ENCODE data around the gene PLPPR1.

PLPPR1 gene

DNA sequence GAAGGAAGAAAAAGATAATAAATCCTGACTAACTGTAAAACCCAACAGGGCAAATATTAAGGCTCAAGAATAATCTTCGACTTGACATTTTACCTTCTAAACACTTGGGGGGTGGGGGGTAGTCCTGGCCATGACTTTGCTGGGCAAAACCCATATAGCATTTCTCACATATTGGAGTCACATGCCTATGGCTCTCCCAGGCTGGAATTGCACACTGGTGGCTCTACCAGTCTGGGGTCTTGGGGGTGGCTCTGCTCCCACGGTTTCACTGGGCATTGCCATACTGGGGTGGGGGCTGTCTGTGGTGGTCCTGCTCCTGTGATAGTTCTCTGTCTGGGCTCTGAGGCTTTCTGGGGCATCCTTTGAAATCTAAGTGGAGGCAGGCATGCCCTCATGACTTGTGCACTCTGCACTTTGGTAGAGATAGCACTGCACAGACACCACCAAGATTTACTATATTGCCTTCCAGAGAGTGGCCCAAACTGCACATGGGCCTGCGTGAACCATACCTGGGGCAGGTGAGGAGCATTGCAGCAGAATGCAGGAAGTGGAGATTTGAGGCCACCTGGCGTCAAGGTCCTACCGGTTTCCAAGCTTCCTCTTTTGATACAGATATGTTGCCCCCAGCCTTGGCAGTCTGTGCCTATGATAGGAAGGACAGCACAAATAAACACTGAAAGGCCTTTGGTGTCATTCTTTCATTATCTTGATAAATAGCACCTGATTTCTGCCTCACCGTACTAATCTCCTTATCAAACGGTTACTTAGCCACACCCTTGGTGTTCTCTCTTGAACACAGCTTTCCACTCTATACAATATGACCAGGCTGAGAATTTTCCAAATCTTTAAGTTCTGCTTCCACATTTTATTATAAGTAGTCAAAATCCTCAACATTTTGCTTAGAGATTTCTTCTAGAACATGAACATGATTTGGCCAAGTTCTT lies 326.5 kb downstream of the PLPPR1 start:
- DNase-seq, result no peak

DNA sequence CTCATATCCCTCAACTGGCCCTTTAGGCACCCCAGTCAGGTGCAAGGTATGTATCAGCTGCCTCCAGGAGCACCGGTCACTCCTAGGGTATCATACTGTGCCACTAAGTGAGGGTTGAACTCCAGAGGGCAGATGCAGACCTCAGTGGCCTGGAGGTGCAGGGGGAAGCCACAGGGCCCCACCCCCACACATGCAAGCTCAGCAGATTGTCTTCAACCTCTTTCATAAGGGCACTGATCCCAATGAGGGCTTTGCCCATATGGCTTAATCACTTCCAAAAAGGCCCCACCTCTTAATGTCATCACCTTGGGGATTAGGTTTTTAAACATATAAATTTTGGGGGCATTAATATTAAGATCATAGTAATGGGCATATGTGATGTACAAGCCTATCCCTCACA lies 328.1 kb downstream of the PLPPR1 start:
- no peak for DNase-seq

DNA sequence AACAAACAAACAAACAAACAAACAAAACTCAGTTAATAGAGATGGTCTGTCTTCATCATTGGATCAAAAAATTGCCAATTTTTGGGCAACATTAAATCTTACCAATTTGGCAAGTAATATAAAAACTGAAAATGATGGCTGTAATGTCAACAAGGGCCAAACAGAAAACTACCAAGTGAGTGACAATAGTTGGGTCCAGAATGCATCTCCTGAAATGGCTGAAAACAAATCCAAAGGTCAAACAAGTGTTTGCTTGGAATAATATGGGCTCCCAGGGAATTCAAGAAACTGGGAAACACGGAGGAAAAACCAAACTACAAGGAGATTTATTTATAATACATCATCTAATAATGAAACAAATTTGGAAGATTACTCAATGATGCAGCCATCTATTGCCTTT lies 331.2 kb downstream of the PLPPR1 start:
- no peak for DNase-seq

DNA sequence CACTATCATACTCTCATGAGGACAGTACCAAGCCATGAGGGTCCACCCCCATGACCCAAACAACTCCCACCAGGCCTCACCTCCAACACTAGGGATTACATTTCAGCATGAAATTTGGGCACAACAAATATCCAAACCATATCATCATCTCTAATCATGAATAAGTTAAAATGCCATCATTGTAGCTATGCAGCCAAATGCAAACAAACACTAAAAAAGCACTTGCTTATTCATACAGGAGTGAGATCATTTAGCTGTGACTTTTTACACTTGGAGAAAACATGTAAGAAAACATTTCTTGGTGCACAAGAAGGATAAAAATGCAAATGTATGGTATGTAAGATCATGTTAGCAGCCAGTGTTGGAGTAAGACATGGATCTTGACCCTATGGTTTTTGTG lies 332.1 kb downstream of the PLPPR1 start:
- no peak for DNase-seq

DNA sequence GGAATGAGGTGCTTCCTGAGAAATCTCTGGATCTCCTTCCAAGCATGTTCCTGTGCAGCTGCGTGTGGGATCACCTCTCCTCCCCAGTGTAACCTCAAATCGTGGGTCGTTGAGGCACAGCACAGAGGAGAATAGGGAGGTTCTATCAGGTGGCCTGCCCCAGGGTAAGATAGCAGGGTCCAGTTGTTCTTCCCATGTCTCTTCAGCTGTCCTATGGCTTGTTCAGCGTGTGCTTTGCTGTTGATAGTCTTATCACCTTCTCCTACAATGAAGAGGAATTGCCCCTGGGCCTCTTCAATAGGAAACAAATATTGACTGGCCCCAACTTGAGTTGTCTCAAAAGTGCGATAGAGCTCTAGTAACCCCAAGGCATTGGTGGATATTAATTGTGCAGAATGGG lies 333.9 kb downstream of the PLPPR1 start:
- DNase-seq, result no peak

GRCh38 chr9:101365181-101365580 lies 336.7 kb downstream of the PLPPR1 start:
- DNase-seq, result peak; percentile 87

- peak; percentile 70 for DNase-seq
Observed at GRCh38 chr9:101366038-101366756, 337.7 kb downstream of the PLPPR1 start.

DNA sequence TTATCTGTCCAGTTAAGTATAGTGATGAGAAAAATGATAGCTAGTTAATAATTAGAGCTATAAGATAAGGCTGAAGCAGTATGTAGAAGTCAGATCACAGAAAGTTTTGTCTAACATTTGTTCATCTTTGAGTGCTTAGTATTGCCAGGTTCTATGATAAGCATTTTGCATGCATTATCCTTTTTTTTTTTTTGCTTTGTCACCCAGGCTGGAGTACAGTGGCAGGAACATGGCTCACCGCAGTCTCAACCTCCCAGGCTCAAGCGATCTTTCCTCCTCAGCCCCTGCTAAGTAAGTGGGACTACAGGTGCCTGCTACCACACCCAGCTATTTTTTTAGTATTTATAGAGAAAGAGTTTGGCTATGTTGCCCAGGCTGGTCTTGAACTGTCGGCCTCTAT lies 338.8 kb downstream of the PLPPR1 start:
- no peak for DNase-seq

GRCh38 chr9:101369286-101369685 lies 340.8 kb downstream of the PLPPR1 start:
- peak; percentile 79 for DNase-seq

GRCh38 chr9:101369884-101370531 lies 341.5 kb downstream of the PLPPR1 start:
- DNase-seq, result no peak

- DNase-seq, result no peak
Observed at GRCh38 chr9:101371813-101372212, 343.3 kb downstream of the PLPPR1 start.

GRCh38 chr9:101372327-101373118 lies 344.0 kb downstream of the PLPPR1 start:
- no peak for DNase-seq
